Suprapubic skin (tissue), 4 donors: ENCODE measurements around the gene SPATC1L.

Experiments
- EP300 ChIP-seq: sonication (generic); formaldehyde crosslinking; IDR thresholded peaks from one replicate; pipeline ENCODE4 v1.6.1; 2017; ENCODE audit warnings: antibody characterized with exemption
- POLR2A ChIP-seq, 2 donors: fragments of 450-650 bp; IDR thresholded peaks; one replicate each; pipeline ENCODE4 v1.6.1; 2017; ENCODE audit warnings: antibody characterized with exemption in 2 of 2, mild to moderate bottlenecking in 2 of 2, moderate library complexity in 2 of 2
- POLR2AphosphoS5 ChIP-seq, 3 donors: sonication (generic); formaldehyde crosslinking; IDR thresholded peaks; one replicate each; pipeline ENCODE4 v1.6.1; 2017; ENCODE audit warnings: antibody characterized with exemption in 3 of 3
- TF ChIP-seq, protein P1 (sequence below), 2 donors: fragments of 200-600 bp in 1 of 2; fragments of 450-650 bp in 1 of 2; sonication (generic) in 1 of 2; IDR thresholded peaks; one replicate each; pipeline ENCODE4 v1.5.1; 2016 to 2019; ENCODE audit warnings: antibody characterized with exemption in 2 of 2, mild to moderate bottlenecking in 1 of 2, moderate library complexity in 1 of 2

DNA sequence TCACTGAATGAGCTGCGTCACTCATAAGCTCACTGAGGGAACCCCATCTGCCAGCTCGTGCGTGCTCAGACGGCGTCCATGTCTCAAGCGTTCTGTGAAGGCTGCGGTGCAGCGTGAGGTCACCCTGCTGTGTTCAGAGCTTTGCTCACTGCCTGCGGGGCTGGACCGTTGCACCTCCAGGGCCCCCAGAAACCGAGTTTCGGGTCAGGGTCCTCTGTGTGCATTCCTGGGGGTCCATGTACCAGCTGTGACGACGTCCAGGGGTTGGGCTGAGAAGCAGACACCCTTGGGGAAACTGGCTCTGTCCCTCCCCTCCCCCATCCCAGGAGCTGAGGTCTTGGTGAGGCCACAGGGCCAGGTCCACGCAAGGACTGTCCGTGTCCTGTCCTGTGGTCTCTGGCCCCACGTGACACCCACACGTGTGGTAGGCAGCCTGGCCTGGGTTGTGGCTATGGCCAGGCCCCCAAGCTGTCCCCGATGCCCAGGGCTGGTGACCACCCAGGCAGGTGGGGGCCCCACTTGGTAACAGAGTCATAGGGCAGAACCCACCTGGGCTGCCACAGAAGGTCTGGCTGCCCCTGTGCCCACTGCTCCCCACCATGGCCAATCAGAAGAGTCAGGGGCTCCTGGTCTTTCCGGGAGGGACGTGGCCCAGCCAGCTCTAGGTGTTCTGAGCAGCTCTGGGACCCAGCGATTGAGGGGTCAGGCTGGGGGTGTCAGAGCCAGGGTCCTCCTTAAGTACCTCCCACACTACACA lies 53.2 kb downstream of the SPATC1L start:
- TF ChIP-seq POLR2A (IDR thresholded peaks at IDR 0.05) (no peak), POLR2AphosphoS5 (IDR thresholded peaks at IDR 0.05) (no peak), EP300 (no peak)
- TF ChIP-seq, protein P1, sequence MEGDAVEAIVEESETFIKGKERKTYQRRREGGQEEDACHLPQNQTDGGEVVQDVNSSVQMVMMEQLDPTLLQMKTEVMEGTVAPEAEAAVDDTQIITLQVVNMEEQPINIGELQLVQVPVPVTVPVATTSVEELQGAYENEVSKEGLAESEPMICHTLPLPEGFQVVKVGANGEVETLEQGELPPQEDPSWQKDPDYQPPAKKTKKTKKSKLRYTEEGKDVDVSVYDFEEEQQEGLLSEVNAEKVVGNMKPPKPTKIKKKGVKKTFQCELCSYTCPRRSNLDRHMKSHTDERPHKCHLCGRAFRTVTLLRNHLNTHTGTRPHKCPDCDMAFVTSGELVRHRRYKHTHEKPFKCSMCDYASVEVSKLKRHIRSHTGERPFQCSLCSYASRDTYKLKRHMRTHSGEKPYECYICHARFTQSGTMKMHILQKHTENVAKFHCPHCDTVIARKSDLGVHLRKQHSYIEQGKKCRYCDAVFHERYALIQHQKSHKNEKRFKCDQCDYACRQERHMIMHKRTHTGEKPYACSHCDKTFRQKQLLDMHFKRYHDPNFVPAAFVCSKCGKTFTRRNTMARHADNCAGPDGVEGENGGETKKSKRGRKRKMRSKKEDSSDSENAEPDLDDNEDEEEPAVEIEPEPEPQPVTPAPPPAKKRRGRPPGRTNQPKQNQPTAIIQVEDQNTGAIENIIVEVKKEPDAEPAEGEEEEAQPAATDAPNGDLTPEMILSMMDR (IDR thresholded peaks at IDR 0.05) = no peak
